ENCODE results near the gene GFY. TPM values are rescaled to one million over a fixed set of nuclear protein-coding genes. Genes with fewer than 3 reads are reported as not detected.

The GFY gene
- total RNA-seq, 1 experiment from 2014 or later: not detected

DNA sequence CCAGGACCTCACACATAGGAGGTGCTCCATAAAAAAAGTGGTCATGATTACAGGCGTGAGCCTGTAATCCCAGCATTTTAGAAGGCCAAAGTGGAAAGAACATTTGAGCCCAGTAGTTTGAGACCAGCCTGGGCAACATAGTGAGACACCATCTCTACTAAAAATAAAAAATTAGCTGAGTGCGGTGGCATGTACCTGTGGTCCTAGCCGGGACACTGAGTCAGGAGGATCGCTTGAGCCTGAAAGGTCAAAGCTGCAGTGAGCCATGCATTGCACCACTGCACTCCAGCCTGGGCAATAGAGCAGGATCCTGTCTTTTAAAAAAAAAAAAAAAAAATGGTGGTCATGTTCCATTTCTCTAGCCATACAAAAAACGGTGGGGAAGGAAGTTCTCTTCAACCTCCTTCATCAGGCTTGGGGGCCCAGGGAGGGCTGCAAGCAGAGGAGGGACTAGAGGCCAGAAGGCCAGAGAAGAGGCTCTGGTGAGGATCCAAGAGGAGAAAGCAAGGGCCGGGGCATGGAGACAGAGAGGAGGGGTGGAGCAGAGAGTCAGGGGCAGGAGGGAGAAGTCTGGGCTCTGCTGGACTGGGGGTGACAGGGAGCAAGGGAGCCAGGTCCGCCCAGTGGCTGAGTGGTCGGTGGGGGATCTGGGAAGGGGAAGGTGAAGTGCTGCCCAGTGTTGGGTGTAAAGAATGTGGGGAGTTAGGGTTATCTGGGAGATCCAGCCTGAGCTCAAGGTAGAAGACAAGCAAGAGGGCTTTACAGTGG lies 28.3 kb upstream of the GFY start:
- Histone ChIP-seq H3K4me3 (ENCODE audit: insufficient read depth, low read depth, low read length) (no peak overlapping the region), H3K27me3 (ENCODE audit: control insufficient read depth, insufficient read depth, low read length) (no peaks in the 10 kb centered on the region; the same call in 1 of the 2 replicates), H3K36me3 (replicated peaks; ENCODE audit: control insufficient read depth, insufficient read depth, low read length) (no peaks in the 10 kb centered on the region)
- peak; percentile 40 for DNase-seq

- peak; percentile 54 for DNase-seq
- H3K36me3 ChIP-seq (replicated peaks; ENCODE audit: control insufficient read depth, insufficient read depth, low read length): no peaks in the 10 kb centered on the region
- H3K27me3 ChIP-seq (ENCODE audit: control insufficient read depth, insufficient read depth, low read length): no peaks in the 10 kb centered on the region; the same call in 1 of the 2 replicates
- H3K4me3 ChIP-seq (ENCODE audit: insufficient read depth, low read depth, low read length): no peak overlapping the region
Observed at GRCh38 chr19:49398001-49398615, 27.1 kb upstream of the GFY start.

GRCh38 chr19:49398931-49399330 lies 26.3 kb upstream of the GFY start:
- DNase-seq: peak; percentile 19
- Histone ChIP-seq H3K36me3 (replicated peaks; ENCODE audit: control insufficient read depth, insufficient read depth, low read length) (no peaks in the 10 kb centered on the region), H3K27me3 (ENCODE audit: control insufficient read depth, insufficient read depth, low read length) (no peaks in the 10 kb centered on the region; the same call in 1 of the 2 replicates), H3K4me3 (ENCODE audit: insufficient read depth, low read depth, low read length) (no peak overlapping the region)

DNA sequence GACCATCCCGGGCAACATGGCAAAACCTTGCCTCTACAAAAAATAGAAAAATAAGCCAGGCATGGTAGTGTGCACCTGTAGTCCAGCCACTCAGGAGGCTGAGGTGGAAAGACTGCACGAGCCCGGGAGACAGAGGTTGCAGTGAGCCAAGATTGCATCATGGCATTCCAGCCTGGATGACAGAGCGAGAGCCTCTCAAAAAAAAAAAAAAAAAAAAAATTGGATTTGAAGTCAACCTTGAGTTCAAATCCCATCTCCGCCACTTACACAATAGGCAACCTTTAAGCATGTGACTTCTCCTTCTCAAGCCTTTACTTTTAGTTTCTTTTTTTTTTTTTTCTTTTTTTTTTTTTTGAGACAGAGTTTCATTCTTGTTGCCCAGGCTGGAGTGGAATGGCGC lies 25.2 kb upstream of the GFY start:
- DNase-seq: no peak
- H3K36me3 ChIP-seq (replicated peaks; ENCODE audit: control insufficient read depth, insufficient read depth, low read length): no peaks in the 10 kb centered on the region
- no peak overlapping the region for H3K4me3 ChIP-seq (ENCODE audit: insufficient read depth, low read depth, low read length)
- no peaks in the 10 kb centered on the region; the same call in 1 of the 2 replicates for H3K27me3 ChIP-seq (ENCODE audit: control insufficient read depth, insufficient read depth, low read length)

GRCh38 chr19:49403404-49404187 lies 21.6 kb upstream of the GFY start:
- no peaks in the 10 kb centered on the region; the same call in 1 of the 2 replicates for H3K27me3 ChIP-seq (ENCODE audit: control insufficient read depth, insufficient read depth, low read length)
- no peak overlapping the region for H3K4me3 ChIP-seq (ENCODE audit: insufficient read depth, low read depth, low read length)
- DNase-seq: peak; percentile 82
- no peaks in the 10 kb centered on the region for H3K36me3 ChIP-seq (replicated peaks; ENCODE audit: control insufficient read depth, insufficient read depth, low read length)

- Histone ChIP-seq H3K36me3 (replicated peaks; ENCODE audit: control insufficient read depth, insufficient read depth, low read length) (no peaks in the 10 kb centered on the region), H3K4me3 (ENCODE audit: insufficient read depth, low read depth, low read length) (no peak overlapping the region), H3K27me3 (ENCODE audit: control insufficient read depth, insufficient read depth, low read length) (no peaks in the 10 kb centered on the region; the same call in 1 of the 2 replicates)
- DNase-seq: no peak
Observed at GRCh38 chr19:49407079-49407478, 18.1 kb upstream of the GFY start.

GRCh38 chr19:49407482-49408015 lies 17.6 kb upstream of the GFY start:
- DNase-seq: no peak
- Histone ChIP-seq H3K36me3 (replicated peaks; ENCODE audit: control insufficient read depth, insufficient read depth, low read length) (no peaks in the 10 kb centered on the region), H3K4me3 (ENCODE audit: insufficient read depth, low read depth, low read length) (no peak overlapping the region), H3K27me3 (ENCODE audit: control insufficient read depth, insufficient read depth, low read length) (no peaks in the 10 kb centered on the region; the same call in 1 of the 2 replicates)

- no peak for DNase-seq
- Histone ChIP-seq H3K4me3 (ENCODE audit: insufficient read depth, low read depth, low read length) (no peak overlapping the region), H3K36me3 (replicated peaks; ENCODE audit: control insufficient read depth, insufficient read depth, low read length) (no peaks in the 10 kb centered on the region), H3K27me3 (ENCODE audit: control insufficient read depth, insufficient read depth, low read length) (no peaks in the 10 kb centered on the region; the same call in 1 of the 2 replicates)
Observed at GRCh38 chr19:49408816-49409440, 16.3 kb upstream of the GFY start.

- Histone ChIP-seq H3K36me3 (replicated peaks; ENCODE audit: control insufficient read depth, insufficient read depth, low read length) (no peaks in the 10 kb centered on the region), H3K27me3 (ENCODE audit: control insufficient read depth, insufficient read depth, low read length) (no peaks in the 10 kb centered on the region; the same call in 1 of the 2 replicates), H3K4me3 (ENCODE audit: insufficient read depth, low read depth, low read length) (no peak overlapping the region)
- no peak for DNase-seq
Observed at GRCh38 chr19:49409441-49410029, 15.7 kb upstream of the GFY start.

- Histone ChIP-seq H3K27me3 (ENCODE audit: control insufficient read depth, insufficient read depth, low read length) (peaks cover 1% of the 10 kb centered on the region; the same call in 1 of the 2 replicates), H3K4me3 (ENCODE audit: insufficient read depth, low read depth, low read length) (no peak overlapping the region), H3K36me3 (replicated peaks; ENCODE audit: control insufficient read depth, insufficient read depth, low read length) (no peaks in the 10 kb centered on the region)
- no peak for DNase-seq
Observed at GRCh38 chr19:49411681-49412326, 13.4 kb upstream of the GFY start.

- no peak for DNase-seq
- Histone ChIP-seq H3K36me3 (replicated peaks; ENCODE audit: control insufficient read depth, insufficient read depth, low read length) (no peaks in the 10 kb centered on the region), H3K27me3 (ENCODE audit: control insufficient read depth, insufficient read depth, low read length) (peaks cover 4% of the 10 kb centered on the region; the same call in 1 of the 2 replicates), H3K4me3 (ENCODE audit: insufficient read depth, low read depth, low read length) (no peak overlapping the region)
Observed at GRCh38 chr19:49413348-49413747, 11.8 kb upstream of the GFY start.

- Histone ChIP-seq H3K27me3 (ENCODE audit: control insufficient read depth, insufficient read depth, low read length) (peaks cover 4% of the 10 kb centered on the region; the same call in 1 of the 2 replicates), H3K36me3 (replicated peaks; ENCODE audit: control insufficient read depth, insufficient read depth, low read length) (no peaks in the 10 kb centered on the region), H3K4me3 (ENCODE audit: insufficient read depth, low read depth, low read length) (no peak overlapping the region)
- DNase-seq: no peak
Observed at GRCh38 chr19:49414256-49414655, 10.9 kb upstream of the GFY start.

DNA sequence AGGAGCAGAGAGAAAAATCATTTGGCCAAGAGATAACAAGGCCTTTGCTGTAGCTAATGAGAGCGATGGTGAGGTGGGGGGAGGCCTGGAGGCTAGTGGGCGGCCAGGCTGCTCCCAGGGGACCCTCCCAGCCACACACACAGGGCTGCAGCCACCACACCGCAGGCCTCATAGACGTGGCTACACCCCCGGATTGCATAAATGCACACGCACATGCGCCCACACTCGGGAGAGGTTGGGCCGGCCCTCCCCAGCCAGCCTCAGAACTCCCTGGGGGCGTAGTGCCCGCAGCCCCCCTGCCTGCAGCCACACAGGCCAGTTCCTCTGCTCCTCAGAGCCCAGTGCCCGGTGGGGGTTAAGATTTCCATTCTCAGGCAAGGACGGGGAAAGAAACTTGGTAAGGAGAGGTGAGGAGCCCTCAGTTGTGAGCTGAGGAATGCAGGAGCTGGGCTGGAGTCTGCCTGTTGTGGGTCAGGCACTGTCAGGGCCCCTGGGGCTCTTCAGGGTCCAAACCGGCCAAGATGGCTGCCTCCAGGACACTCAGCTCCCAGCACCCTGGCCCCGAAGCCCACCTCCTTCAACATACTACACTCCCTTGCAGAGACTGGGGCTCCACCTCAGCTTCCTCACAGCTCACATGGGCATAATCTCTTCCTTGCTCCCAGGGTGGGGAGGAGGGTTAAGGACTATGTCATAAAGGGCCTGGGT lies 9.9 kb upstream of the GFY start:
- Histone ChIP-seq H3K4me3 (ENCODE audit: insufficient read depth, low read depth, low read length) (no peak overlapping the region), H3K36me3 (replicated peaks; ENCODE audit: control insufficient read depth, insufficient read depth, low read length) (no peaks in the 10 kb centered on the region), H3K27me3 (ENCODE audit: control insufficient read depth, insufficient read depth, low read length) (peaks cover 6% of the 10 kb centered on the region; the same call in 1 of the 2 replicates)
- DNase-seq: peak; percentile 64

Data from H7 (cell line).